ENCODE data around the gene MTOR.
"Not testable (repeated sequence)": the region's sequence is repeated elsewhere in the genome, so short reads cannot be mapped to it uniquely, and the experiment has no call there.

The MTOR gene

GRCh38 chr1:11178021-11179015, 84.0 kb downstream of the MTOR start:
- DNase-seq = no peak

GRCh38 chr1:11176081-11176706, 86.2 kb downstream of the MTOR start:
- DNase-seq = no peak

- DNase-seq = no peak
Measured at GRCh38 chr1:11175461-11175860, 86.9 kb downstream of the MTOR start.

- DNase-seq = no peak
Measured at GRCh38 chr1:11174261-11174942, 87.9 kb downstream of the MTOR start.

- DNase-seq = no peak
Measured at GRCh38 chr1:11170102-11170501, 92.2 kb downstream of the MTOR start.

GRCh38 chr1:11169202-11169601, 93.1 kb downstream of the MTOR start:
- DNase-seq = no peak

GRCh38 chr1:11168731-11169130, 93.6 kb downstream of the MTOR start:
- DNase-seq = no peak

- DNase-seq = not testable (repeated sequence)
Measured at GRCh38 chr1:11166744-11167143, 95.6 kb downstream of the MTOR start.

- not testable (repeated sequence) for DNase-seq
Measured at GRCh38 chr1:11162752-11163151, 99.6 kb downstream of the MTOR start.

- no peak for DNase-seq
Measured at GRCh38 chr1:11158720-11159321, 103.5 kb downstream of the MTOR start.

GRCh38 chr1:11158291-11158690, 104.1 kb downstream of the MTOR start:
- no peak for DNase-seq

- DNase-seq = no peak
Measured at GRCh38 chr1:11157867-11158266, 104.5 kb downstream of the MTOR start.

GRCh38 chr1:11157394-11157793, 105.0 kb downstream of the MTOR start:
- DNase-seq = no peak

- no peak for DNase-seq
Measured at GRCh38 chr1:11156963-11157362, 105.4 kb downstream of the MTOR start.

GRCh38 chr1:11156441-11156840, 105.9 kb downstream of the MTOR start:
- no peak for DNase-seq

- DNase-seq = no peak
Measured at GRCh38 chr1:11153184-11153583, 109.2 kb downstream of the MTOR start.

- no peak for DNase-seq
Measured at GRCh38 chr1:11152755-11153154, 109.6 kb downstream of the MTOR start.

- no peak for DNase-seq
Measured at GRCh38 chr1:11151826-11152612, 110.3 kb downstream of the MTOR start.

- no peak for DNase-seq
Measured at GRCh38 chr1:11151114-11151513, 111.2 kb downstream of the MTOR start.

GRCh38 chr1:11150326-11150725, 112.0 kb downstream of the MTOR start:
- DNase-seq = no peak

GRCh38 chr1:11147197-11147770, 115.1 kb downstream of the MTOR start:
- no peak for DNase-seq

GRCh38 chr1:11145741-11146140, 116.6 kb downstream of the MTOR start:
- DNase-seq = no peak
